Renal pelvis (tissue), 4 donors: ENCODE measurements around the gene MXI1. TPM values are rescaled to one million over a fixed set of nuclear protein-coding genes. Genes with fewer than 3 reads are reported as not detected.
"Not testable (repeated sequence)": the region's sequence is repeated elsewhere in the genome, so short reads cannot be mapped to it uniquely, and the experiment has no call there.

Source experiments
- DNase-seq: peaks from one replicate; pipeline ENCODE4 v3.0.0-alpha.2; 2013
- polyA plus RNA-seq, 3 donors: library from polyadenylated mRNA; unstranded; fragments of 120-200 nt; gene quantifications; one replicate each; pipeline ENCODE4 v1.2.1, GENCODE V29; 2013; ENCODE audit not compliant: insufficient read length in 3 of 3

MXI1 gene
- polyA plus RNA-seq, 3 donors = 40.0 to 47.7 (median 42.9) TPM

- DNase-seq = no peak
Observed at GRCh38 chr10:110312206-110312605, 104.8 kb downstream of the MXI1 start.

GRCh38 chr10:110313674-110314073, 106.3 kb downstream of the MXI1 start:
- DNase-seq = no peak

- no peak for DNase-seq
Observed at GRCh38 chr10:110317866-110318850, 110.8 kb downstream of the MXI1 start.

GRCh38 chr10:110321869-110322620, 114.6 kb downstream of the MXI1 start:
- no peak for DNase-seq

- DNase-seq = no peak
Observed at GRCh38 chr10:110323503-110323902, 116.1 kb downstream of the MXI1 start.

GRCh38 chr10:110324201-110324804, 116.9 kb downstream of the MXI1 start:
- DNase-seq = no peak

- DNase-seq = no peak
Observed at GRCh38 chr10:110324805-110325280, 117.4 kb downstream of the MXI1 start.

GRCh38 chr10:110326351-110327032, 119.1 kb downstream of the MXI1 start:
- DNase-seq = no peak

GRCh38 chr10:110327262-110327914, 120.0 kb downstream of the MXI1 start:
- no peak for DNase-seq

- DNase-seq = no peak
Observed at GRCh38 chr10:110330675-110331074, 123.3 kb downstream of the MXI1 start.

- not testable (repeated sequence) for DNase-seq
Observed at GRCh38 chr10:110331226-110331795, 123.9 kb downstream of the MXI1 start.

- DNase-seq = no peak
Observed at GRCh38 chr10:110334061-110334656, 126.8 kb downstream of the MXI1 start.

- DNase-seq = no peak
Observed at GRCh38 chr10:110335314-110336064, 128.1 kb downstream of the MXI1 start.

GRCh38 chr10:110336111-110336721, 128.8 kb downstream of the MXI1 start:
- peak; percentile 33 for DNase-seq

Other genes with a start within 250 kb of the MXI1 start
- gene ADD3, start 199.6 kb upstream of the MXI1 start, polyA plus RNA-seq = 100 to 1,000 TPM; 223 to 320 (median 288) TPM
- gene SMNDC1, start 97.3 kb downstream of the MXI1 start, polyA plus RNA-seq = 10 to 100 TPM; 45.7 to 52.1 (median 46.8) TPM